Right atrium auricular region (tissue), 2 donors: ENCODE measurements around the gene HOXB8. TPM values are rescaled to one million over a fixed set of nuclear protein-coding genes. Genes with fewer than 3 reads are reported as not detected.

Experiments
- DNase-seq: peaks from one replicate; pipeline ENCODE4 v3.0.0-alpha.2; 2019; ENCODE audit warnings: low spot score
- H3K27ac ChIP-seq, 2 donors: fragments of 200-600 bp; sonication (generic); 1 replicate in 1 of 2; 2 replicates in 1 of 2; pipeline ENCODE4 v1.5.1; 2016 to 2019
- H3K27me3 ChIP-seq, 2 donors: fragments of 200-600 bp; sonication (generic); one replicate each; pipeline versions ENCODE4 v1.5.1 to v1.6.0; 2017 to 2019
- H3K36me3 ChIP-seq: fragments of 200-600 bp; sonication (generic); one replicate; pipeline ENCODE4 v1.5.1; 2016
- H3K4me1 ChIP-seq, 2 donors: fragments of 200-600 bp; sonication (generic); one replicate each; pipeline versions ENCODE4 v1.5.1 to v1.6.0; 2017 to 2019
- H3K4me3 ChIP-seq, 2 donors: fragments of 200-600 bp; sonication (generic); 1 replicate in 1 of 2; 2 replicates in 1 of 2; pipeline ENCODE4 v1.5.1; 2017 to 2019; ENCODE audit warnings: mild to moderate bottlenecking in 1 of 2, moderate library complexity in 1 of 2
- H3K9me3 ChIP-seq, 2 donors: fragments of 200-600 bp; sonication (generic); one replicate each; pipeline ENCODE4 v1.5.1; 2019
- CTCF ChIP-seq, 2 donors: fragments of 200-600 bp; sonication (generic); IDR thresholded peaks; one replicate each; pipeline ENCODE4 v1.5.1; 2019; ENCODE audit warnings: antibody characterized with exemption in 2 of 2
- total RNA-seq, 2 donors: library from RNA; depleted of rRNA; stranded (reverse); fragments of >200 nt; gene quantifications; one replicate each; pipeline ENCODE4 v1.1.0, GENCODE V29; 2016

HOXB8 gene
- total RNA-seq, 2 donors from 2014 or later = not detected

- Histone ChIP-seq H3K9me3 (no peaks in the 10 kb centered on the region), H3K4me1 (peaks cover 0 to 36% of the 10 kb centered on the region in 2 donors), H3K27ac (no peak overlapping the region), H3K27me3 (peaks cover 61 to 89% of the 10 kb centered on the region in 2 donors), H3K4me3 (no peak overlapping the region), H3K36me3 (no peaks in the 10 kb centered on the region)
- DNase-seq = no peak
- no peak for TF ChIP-seq CTCF (IDR thresholded peaks at IDR 0.05)
These were observed 7.8 kb upstream of the HOXB8 start for GRCh38 chr17:48622857-48623256.

- no peak for TF ChIP-seq CTCF (IDR thresholded peaks at IDR 0.05)
- no peaks in the 10 kb centered on the region for H3K36me3 ChIP-seq
- H3K4me1 ChIP-seq = peaks cover 0 to 35% of the 10 kb centered on the region in 2 donors
- DNase-seq = no peak
- H3K27ac ChIP-seq = no peak overlapping the region
- H3K4me3 ChIP-seq = no peak overlapping the region
- H3K9me3 ChIP-seq = no peaks in the 10 kb centered on the region
- H3K27me3 ChIP-seq = peaks cover 58 to 88% of the 10 kb centered on the region in 2 donors
These were observed 6.6 kb upstream of the HOXB8 start for GRCh38 chr17:48621410-48622392.

GRCh38 chr17:48620461-48621139 is 5.5 kb upstream of the HOXB8 start:
- Histone ChIP-seq H3K27ac (no peak overlapping the region), H3K4me3 (no peak overlapping the region), H3K36me3 (no peaks in the 10 kb centered on the region), H3K4me1 (peaks cover 0 to 24% of the 10 kb centered on the region in 2 donors), H3K9me3 (no peaks in the 10 kb centered on the region), H3K27me3 (peaks cover 63 to 87% of the 10 kb centered on the region in 2 donors)
- TF ChIP-seq CTCF (IDR thresholded peaks at IDR 0.05) = no peak
- DNase-seq = no peak

GRCh38 chr17:48619826-48620449 is 4.8 kb upstream of the HOXB8 start:
- Histone ChIP-seq H3K4me1 (peaks cover 0 to 18% of the 10 kb centered on the region in 2 donors), H3K27me3 (peaks cover 64 to 81% of the 10 kb centered on the region in 2 donors), H3K27ac (no peak overlapping the region), H3K36me3 (no peaks in the 10 kb centered on the region), H3K4me3 (no peak overlapping the region), H3K9me3 (no peaks in the 10 kb centered on the region)
- no peak for TF ChIP-seq CTCF (IDR thresholded peaks at IDR 0.05)
- no peak for DNase-seq

GRCh38 chr17:48618256-48618896 is 3.3 kb upstream of the HOXB8 start:
- H3K36me3 ChIP-seq = no peaks in the 10 kb centered on the region
- DNase-seq = peak; percentile 90
- H3K4me1 ChIP-seq = peaks cover 0 to 27% of the 10 kb centered on the region in 2 donors
- no peaks in the 10 kb centered on the region for H3K9me3 ChIP-seq
- no peak overlapping the region for H3K4me3 ChIP-seq
- peak; percentile 86 to 97 for TF ChIP-seq CTCF (IDR thresholded peaks at IDR 0.05)
- no peak overlapping the region for H3K27ac ChIP-seq
- peaks cover 75 to 78% of the 10 kb centered on the region in 2 donors for H3K27me3 ChIP-seq
